Stimulated activated naive CD4-positive, alpha-beta T cell treated with Interleukin-2 at 50 U/mL for 16 hours (primary cell): Measurements from ENCODE around the gene VCX2.
"Not testable (repeated sequence)": the region's sequence is repeated elsewhere in the genome, so short reads cannot be mapped to it uniquely, and the experiment has no call there.

Source experiments
- DNase-seq: peaks from one replicate; lab custom pipeline; 2025; lab: John Stamatoyannopoulos, UW

The VCX2 gene

DNA sequence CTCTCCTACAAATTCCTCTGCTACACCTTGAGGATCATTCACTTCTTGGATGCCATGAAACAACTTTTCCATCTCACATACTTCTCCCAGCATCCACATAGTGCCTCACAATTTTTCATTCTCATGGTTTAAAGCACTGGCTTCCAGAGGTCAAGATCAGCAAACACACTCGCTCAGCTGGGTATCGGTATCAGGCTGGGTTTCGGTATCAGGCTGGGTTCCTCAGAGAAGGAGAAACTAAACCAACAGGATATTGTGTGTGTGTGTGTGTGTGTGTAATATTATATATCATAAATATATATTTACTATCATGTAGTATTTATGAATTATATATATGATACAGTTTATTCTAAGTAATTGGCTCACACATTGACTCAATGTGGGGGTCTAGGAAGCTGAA lies at the start of gene VCX2:
Gene VCX2 (minus strand): TSS at position 99 of the 400 bp plus-strand sequence. CDS start 624 bp downstream, outside the sequence.
- not testable (repeated sequence) for DNase-seq

DNA sequence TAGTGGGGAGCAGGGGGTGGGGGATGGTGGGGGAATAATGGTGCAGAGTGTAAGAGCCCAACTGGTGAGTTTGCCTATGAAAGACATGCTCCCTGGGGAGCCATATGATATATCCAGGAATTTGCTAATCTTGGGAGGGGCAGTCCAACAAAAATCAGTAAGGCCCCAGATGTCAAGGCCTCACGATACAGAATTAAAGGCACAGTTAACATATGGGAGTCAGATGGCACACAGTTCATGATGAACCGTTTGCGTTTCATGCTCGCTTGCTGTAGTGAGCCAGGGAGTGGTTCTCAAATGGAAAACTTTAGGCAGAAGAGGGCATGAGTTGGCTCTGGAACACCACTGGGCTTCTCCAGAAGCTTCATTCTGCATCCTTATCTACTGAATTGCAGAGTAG lies 33.9 kb upstream of the VCX2 start:
- no peak for DNase-seq

- DNase-seq: no peak
Observed at GRCh38 chrX:8204169-8204935, 33.3 kb upstream of the VCX2 start.

GRCh38 chrX:8201896-8202331 lies 30.8 kb upstream of the VCX2 start:
- no peak for DNase-seq

DNA sequence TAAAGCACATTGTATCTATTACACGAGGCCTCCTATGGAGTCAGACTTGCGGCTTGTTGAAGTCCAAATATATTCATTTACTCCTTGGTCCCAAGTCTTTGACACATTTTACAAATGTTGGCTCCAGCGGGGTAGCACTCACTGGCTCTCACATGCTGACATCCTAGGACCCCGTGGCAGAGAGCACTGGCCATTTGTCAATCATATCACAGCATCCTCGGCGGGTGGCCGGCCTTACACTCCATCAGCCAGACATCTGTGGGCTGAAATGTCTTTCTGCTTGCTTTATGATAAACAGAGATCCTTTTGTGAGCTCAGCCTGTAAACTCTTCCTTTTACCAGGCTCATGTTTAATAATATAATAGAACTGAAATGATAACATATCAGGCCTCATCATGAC lies 25.7 kb upstream of the VCX2 start:
- no peak for DNase-seq

DNA sequence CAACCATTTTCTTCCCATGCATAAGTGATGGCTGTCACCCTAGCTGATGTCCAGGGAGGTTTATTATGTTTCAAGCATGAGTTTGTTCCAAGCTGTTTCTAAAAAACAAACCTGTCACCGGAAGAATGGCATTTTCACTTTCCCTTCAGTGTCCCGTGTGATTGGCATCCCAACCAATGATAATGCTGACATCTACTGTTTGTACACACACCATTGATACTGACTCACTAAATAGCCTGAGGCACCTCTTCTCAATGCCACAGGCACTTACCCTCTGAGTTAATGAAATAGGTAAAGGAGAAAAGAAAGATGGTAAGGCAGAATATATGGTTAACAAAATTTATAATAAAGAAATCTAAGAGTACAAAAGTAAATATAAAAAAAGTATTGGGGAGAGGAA lies 23.1 kb upstream of the VCX2 start:
- no peak for DNase-seq

DNA sequence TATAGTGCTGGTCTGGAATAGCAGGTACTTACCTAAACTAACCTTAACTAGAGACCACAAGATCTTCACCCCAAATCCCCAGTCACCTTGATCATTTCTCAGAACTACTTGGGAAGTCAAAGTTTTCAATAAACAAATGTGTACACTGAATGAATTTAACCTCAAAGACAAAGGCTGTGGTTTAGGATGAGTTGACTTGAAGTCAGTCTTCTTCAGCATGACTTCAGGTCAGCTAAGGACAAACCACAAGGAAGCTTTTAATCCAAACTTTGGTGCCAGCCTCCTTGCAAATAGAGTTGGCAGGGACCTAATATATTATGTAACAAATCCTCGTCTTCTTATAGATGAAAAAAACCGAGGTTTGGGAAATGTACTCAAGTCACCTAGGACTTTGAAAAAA lies 21.2 kb upstream of the VCX2 start:
- DNase-seq: no peak

DNA sequence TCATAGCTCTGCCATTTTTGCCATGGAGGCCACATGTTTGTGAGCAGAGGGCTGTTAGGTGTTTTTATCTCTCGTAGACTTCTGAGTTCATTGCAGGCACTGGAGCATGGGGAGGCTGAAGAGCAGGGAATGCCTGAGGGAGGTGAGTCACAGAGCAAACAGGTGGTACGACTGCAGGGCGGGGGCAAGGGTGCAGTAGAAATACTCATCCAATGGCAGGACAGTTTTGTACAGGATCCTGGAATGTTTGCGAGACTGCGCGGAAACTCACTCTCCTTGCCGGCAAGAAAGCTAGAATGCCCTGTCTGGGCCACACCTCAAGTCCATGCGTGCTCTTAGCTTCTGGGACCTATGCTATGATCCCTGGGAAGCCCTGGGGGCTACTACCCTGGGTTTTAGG lies 20.0 kb upstream of the VCX2 start:
- no peak for DNase-seq

DNA sequence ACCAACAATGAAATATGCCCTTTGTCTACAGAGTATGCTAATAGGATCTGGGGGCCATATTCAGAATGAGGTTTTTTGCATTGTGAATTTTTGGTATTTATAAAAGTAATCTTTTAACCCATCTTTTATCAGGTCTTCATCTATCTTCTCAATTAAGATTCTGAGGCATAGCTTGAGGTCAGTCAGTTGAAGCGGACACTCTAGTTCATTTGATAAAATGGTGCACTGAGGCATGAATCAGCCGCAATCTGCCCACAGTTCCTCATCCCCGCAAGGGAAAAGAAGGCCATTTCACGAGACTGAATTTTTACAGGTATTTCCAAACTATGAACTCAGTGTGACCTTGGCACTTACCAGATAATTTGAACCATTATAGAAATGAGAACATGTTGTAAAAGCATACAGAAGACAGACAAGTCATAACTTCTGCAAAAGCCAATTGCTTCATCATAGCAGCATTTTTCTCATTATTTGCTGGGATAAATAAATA lies 19.3 kb upstream of the VCX2 start:
- no peak for DNase-seq

- DNase-seq: no peak
Observed at GRCh38 chrX:8189096-8189830, 18.2 kb upstream of the VCX2 start.

GRCh38 chrX:8183346-8183745 lies 12.3 kb upstream of the VCX2 start:
- no peak for DNase-seq

DNA sequence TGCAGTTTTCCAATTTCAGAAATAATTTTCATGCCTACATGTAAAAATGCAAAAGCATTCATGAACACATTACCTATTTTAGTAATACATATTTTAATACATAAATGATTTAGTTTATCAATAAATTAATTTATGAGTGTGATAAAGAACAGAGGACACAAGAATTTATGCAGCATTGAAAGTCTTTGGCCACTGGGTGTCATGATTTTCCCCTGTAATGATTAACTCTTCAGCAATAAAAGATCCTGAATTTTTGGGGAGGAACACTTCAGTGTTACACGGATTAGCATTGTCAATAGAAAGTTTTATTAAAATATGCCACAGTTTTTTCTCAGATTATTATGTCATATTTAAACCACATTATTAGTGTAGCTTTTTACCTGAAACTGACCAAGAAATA lies 8.6 kb upstream of the VCX2 start:
- no peak for DNase-seq

- DNase-seq: not testable (repeated sequence)
Observed at GRCh38 chrX:8154011-8154410, 17.1 kb downstream of the VCX2 start.

DNA sequence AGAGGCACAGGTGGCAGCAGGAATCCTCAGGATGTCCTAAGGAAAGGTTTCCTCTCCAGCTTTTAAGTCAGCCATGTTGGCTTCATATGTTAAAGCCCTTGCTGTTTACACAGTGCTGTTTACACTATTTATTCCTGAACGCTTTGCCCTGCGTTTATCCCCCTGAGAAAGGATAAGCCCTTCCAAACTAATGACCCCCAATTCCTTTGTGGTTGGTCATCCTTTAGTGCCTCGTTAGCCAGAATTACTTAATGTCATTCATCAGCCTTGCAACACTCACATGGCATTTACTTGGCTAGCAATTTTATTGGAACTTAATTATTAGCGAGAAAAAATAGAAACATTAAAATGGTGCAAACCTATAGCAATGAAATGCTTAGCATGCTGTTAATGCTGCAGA lies 23.8 kb downstream of the VCX2 start:
- no peak for DNase-seq

- no peak for DNase-seq
Observed at GRCh38 chrX:8144925-8145324, 26.1 kb downstream of the VCX2 start.

DNA sequence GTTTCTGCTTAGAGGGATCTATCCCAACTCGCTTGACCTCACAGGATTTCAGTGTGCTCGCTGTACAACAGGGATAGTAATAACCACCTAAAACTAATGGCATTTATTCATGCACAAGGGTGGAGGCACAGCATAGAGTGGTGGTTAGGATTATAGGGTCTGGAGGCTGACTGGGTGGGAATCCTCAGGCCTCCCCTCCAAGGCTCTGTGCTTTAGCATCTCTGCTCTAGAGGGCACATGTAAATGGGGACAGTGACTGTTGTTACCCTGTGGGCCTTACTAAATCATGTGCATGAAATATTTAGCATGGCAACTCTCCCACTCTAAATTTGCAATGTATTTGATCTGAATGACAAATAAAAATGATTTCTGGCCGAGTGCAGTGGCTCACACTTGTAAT lies 29.2 kb downstream of the VCX2 start:
- DNase-seq: no peak

DNA sequence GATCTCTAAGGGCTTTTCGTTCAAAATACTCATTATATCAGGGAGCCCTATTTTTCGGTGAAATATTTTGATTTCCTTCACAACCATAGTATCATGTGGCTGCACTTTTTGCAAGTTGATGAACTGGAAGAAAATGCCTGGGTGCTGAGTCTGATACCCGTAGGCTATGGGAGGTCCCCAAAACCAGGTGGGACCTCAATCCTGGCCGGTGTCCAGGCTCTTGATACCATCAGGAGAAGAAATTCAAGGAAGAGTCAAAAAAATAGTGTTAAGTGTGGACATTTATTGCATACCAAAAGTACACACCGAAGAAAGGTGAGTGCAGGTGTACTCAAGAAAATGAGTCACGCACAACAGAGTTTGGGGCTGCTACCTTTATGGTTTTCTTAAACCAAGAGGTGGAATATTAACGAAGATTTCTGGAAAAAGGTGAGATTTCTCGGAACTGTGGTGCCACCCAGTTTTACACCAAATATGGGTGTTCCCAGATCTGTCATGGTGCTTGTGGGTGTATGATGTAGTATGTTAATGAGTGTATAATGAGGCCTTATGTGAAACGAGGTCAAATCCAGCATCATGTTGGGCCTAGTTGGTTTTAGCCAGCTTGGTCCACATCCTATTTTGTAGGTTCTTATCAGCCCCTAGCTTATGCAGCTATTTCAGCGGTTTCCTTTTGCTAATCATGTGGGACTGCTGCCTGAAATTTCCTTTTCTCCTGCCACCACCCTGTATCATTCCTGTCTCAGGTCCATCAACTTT lies 29.9 kb downstream of the VCX2 start:
- DNase-seq: no peak

DNA sequence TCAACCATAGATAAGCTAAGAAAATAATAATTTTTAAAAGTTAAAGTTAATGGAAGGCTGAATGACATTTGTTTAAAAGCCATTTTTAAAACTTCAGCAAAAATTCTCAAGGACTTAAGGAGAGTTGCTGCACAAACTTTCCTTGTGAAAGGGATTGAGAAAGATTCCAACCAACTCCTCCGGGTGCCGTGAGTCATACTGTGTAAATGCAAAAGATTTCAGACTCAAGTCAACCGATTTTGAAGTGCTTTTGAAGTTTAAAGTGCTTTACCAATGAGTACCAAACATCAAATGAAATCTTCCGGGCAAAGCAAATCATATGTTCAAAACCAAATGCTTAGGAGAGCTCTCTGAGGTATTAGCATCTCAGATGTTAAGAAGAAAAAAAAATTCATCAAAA lies 31.4 kb downstream of the VCX2 start:
- no peak for DNase-seq

- no peak for DNase-seq
Observed at GRCh38 chrX:8138252-8138651, 32.8 kb downstream of the VCX2 start.

GRCh38 chrX:8126648-8127047 lies 44.4 kb downstream of the VCX2 start:
- no peak for DNase-seq

DNA sequence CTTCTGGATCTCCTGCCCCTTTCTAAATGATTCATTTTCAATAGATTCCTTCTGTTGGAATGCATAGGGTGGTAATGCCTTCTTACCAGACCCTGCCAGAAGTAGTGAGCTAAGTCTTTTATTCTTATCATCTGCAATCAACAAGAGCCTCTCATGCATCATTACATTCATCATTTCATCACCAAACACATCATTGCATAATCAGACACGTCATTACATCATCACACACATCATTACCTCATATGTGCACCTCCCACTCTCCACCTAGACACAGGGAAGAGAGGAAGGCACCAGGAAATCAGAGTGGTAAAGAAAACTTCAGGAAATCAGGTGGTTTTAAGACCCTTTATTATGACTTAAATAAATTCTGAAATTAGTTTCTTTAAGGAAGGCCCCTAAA lies 45.0 kb downstream of the VCX2 start:
- no peak for DNase-seq

GRCh38 chrX:8125566-8125965 lies 45.5 kb downstream of the VCX2 start:
- DNase-seq: no peak

GRCh38 chrX:8122538-8122937 lies 48.5 kb downstream of the VCX2 start:
- no peak for DNase-seq
